Ishikawa (cell line): ENCODE measurements around the gene CCDC146.

Experiments used
- CEBPB ChIP-seq: IDR thresholded peaks from 2 replicates; pipeline ENCODE4 v1.6.1; 2012
- CREB1 ChIP-seq: IDR thresholded peaks from 2 replicates; pipeline ENCODE4 v1.6.1; 2012; ENCODE audit warnings: low read depth
- EGR1 ChIP-seq: IDR thresholded peaks from 2 replicates; pipeline ENCODE4 v1.6.1; 2012
- EP300 ChIP-seq: IDR thresholded peaks from 2 replicates; pipeline ENCODE4 v1.6.1; 2012; ENCODE audit warnings: borderline replicate concordance
- FOXM1 ChIP-seq: IDR thresholded peaks from 2 replicates; pipeline ENCODE4 v1.6.1; 2012; ENCODE audit warnings: low read depth, borderline replicate concordance
- NFIC ChIP-seq: IDR thresholded peaks from 2 replicates; pipeline ENCODE4 v1.6.1; 2012
- RAD21 ChIP-seq: IDR thresholded peaks from 2 replicates; pipeline ENCODE4 v1.6.1; 2012; ENCODE audit warnings: low read depth
- REST ChIP-seq: IDR thresholded peaks from 2 replicates; pipeline ENCODE4 v1.6.1; 2012; ENCODE audit warnings: low read depth, mild to moderate bottlenecking
- TAF1 ChIP-seq: IDR thresholded peaks from 2 replicates; pipeline ENCODE4 v1.6.1; 2012; ENCODE audit warnings: low read depth, mild to moderate bottlenecking
- TCF12 ChIP-seq: IDR thresholded peaks from 2 replicates; pipeline ENCODE4 v1.6.1; 2012; ENCODE audit warnings: low read depth
- TEAD4 ChIP-seq: IDR thresholded peaks from 2 replicates; pipeline ENCODE4 v1.6.1; 2012
- YY1 ChIP-seq: IDR thresholded peaks from 2 replicates; pipeline ENCODE4 v1.6.1; 2012; ENCODE audit warnings: low read depth
- ZBTB7A ChIP-seq: IDR thresholded peaks from 2 replicates; pipeline ENCODE4 v1.6.1; 2012; ENCODE audit warnings: low read depth
- TF ChIP-seq, protein P1 (sequence below): IDR thresholded peaks from 2 replicates; pipeline ENCODE4 v1.6.1; 2012
- TF ChIP-seq, protein P2 (sequence below): IDR thresholded peaks from 2 replicates; pipeline ENCODE4 v1.6.1; 2012

The CCDC146 gene

GRCh38 chr7:77253151-77253550 lies 130.7 kb downstream of the CCDC146 start:
- TF ChIP-seq YY1 = no peak

DNA sequence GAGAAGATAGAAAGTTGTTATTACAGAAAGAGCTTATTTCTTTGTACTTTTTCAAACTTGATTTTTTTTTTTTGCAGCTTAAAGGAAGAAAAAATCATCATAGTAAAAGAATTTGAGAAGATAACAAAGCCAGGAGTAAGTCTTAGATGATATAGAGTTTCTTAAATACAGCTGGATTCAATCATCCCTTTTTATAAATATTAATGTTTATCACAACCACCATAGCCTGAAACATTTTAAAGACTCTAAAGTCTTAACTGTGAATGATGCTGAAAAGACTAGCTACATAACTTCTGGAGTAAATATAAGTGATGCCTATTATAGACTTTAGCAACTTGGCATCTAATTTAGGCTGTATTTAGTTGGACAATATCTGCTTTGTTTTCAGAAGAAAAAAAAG lies 132.0 kb downstream of the CCDC146 start:
- TF ChIP-seq CREB1 (no peak), EGR1 (no peak), ZBTB7A (no peak), YY1 (no peak), RAD21 (no peak), TCF12 (no peak), EP300 (no peak), NFIC (no peak)
- TF ChIP-seq, protein P1, sequence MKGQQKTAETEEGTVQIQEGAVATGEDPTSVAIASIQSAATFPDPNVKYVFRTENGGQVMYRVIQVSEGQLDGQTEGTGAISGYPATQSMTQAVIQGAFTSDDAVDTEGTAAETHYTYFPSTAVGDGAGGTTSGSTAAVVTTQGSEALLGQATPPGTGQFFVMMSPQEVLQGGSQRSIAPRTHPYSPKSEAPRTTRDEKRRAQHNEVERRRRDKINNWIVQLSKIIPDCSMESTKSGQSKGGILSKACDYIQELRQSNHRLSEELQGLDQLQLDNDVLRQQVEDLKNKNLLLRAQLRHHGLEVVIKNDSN = no peak

GRCh38 chr7:77254915-77255314 lies 132.5 kb downstream of the CCDC146 start:
- TF ChIP-seq TAF1 = no peak
- TF ChIP-seq, protein P2, sequence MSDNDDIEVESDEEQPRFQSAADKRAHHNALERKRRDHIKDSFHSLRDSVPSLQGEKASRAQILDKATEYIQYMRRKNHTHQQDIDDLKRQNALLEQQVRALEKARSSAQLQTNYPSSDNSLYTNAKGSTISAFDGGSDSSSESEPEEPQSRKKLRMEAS = no peak
- TF ChIP-seq TEAD4 = no peak
- no peak for TF ChIP-seq YY1
- no peak for TF ChIP-seq RAD21
- TF ChIP-seq NFIC = no peak
- TF ChIP-seq ZBTB7A = no peak
- TF ChIP-seq EGR1 = no peak
- no peak for TF ChIP-seq FOXM1
- TF ChIP-seq EP300 = no peak
- no peak for TF ChIP-seq REST
- no peak for TF ChIP-seq TCF12
- TF ChIP-seq, protein P1 = no peak
- TF ChIP-seq CREB1 = no peak
- TF ChIP-seq CEBPB = no peak

DNA sequence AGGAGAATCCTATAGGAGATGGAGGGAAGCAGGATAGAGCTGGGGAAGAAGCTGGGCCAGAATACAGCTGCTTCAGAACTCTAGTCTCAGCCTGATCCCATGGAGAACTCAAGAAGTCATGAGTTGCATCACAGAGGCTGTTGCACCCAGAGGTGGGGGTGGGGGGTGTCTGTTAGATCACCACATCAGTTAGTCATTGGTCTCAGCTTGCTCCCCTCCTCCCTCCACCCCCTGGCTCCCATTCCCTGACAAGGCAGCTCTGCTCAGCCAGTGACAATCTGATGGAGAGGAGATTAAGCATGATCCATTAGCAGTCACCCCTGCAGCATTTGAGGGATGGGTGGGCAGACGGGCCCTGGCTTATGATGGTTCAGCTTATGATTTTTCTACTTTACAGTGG lies 135.6 kb downstream of the CCDC146 start:
- TF ChIP-seq CREB1 = no peak
- no peak for TF ChIP-seq FOXM1
- no peak for TF ChIP-seq TAF1
- TF ChIP-seq YY1 = no peak
- TF ChIP-seq EGR1 = no peak
- TF ChIP-seq EP300 = no peak
- TF ChIP-seq, protein P1 = no peak
- TF ChIP-seq TEAD4 = no peak
- TF ChIP-seq TCF12 = no peak
- TF ChIP-seq ZBTB7A = no peak
- no peak for TF ChIP-seq RAD21
- no peak for TF ChIP-seq REST
- no peak for TF ChIP-seq CEBPB
- TF ChIP-seq NFIC = no peak
- TF ChIP-seq, protein P2 = no peak

GRCh38 chr7:77258593-77258992 lies 136.2 kb downstream of the CCDC146 start:
- TF ChIP-seq FOXM1 = no peak
- no peak for TF ChIP-seq CEBPB
- TF ChIP-seq, protein P2 = no peak
- no peak for TF ChIP-seq RAD21
- TF ChIP-seq, protein P1 = no peak
- no peak for TF ChIP-seq TAF1
- TF ChIP-seq ZBTB7A = no peak
- TF ChIP-seq REST = no peak
- no peak for TF ChIP-seq CREB1
- TF ChIP-seq EGR1 = no peak
- no peak for TF ChIP-seq NFIC
- no peak for TF ChIP-seq TEAD4
- TF ChIP-seq YY1 = no peak
- no peak for TF ChIP-seq EP300
- no peak for TF ChIP-seq TCF12
